Measurements from ENCODE around the gene FES. TPM values are rescaled to one million over a fixed set of nuclear protein-coding genes. Genes with fewer than 3 reads are reported as not detected.
A peak's percentile ranks its signal among the peaks of the same experiment; 100 is the strongest.

FES gene
- total and polyA plus RNA-seq, 10 of the 15 experiments (the other 5 are each of a cell fraction or from before 2014, with no cell fraction given), result 0.07 to 23.9 (median 9.9) TPM

GRCh38 chr15:90901175-90902039 is 17.1 kb downstream of the FES start:
- in situ Hi-C loops (cut with MboI), result no loop called here

More at GRCh38 chr15:90901175-90902039, 17.1 kb downstream of the FES start:
- Histone ChIP-seq H3K9me3 (replicated peaks; ENCODE audit: control insufficient read depth, insufficient read depth, low read length) (no peaks in the 10 kb centered on the region), H3K36me3 (ENCODE audit: control insufficient read depth in 2 of 2, insufficient read depth in 2 of 2, low read length in 1 of 2) (peaks cover 9 to 15% of the 10 kb centered on the region in 2 experiments; a peak in 3 of 4 replicates), H3K9ac (ENCODE audit: control insufficient read depth, insufficient read depth, low read length) (peak overlapping the region; percentile 54), H3K4me2 (ENCODE audit: control insufficient read depth, insufficient read depth) (peak overlapping the region; percentile 46), H3K4me1 (ENCODE audit: control insufficient read depth, insufficient read depth, low read length) (peaks cover 29% of the 10 kb centered on the region), H2AFZ (ENCODE audit: control insufficient read depth, low read depth, low read length) (peak overlapping the region; percentile 54), H3K27ac (ENCODE audit: control insufficient read depth, insufficient read depth) (peak overlapping the region; percentile 62), H3K27me3 (replicated peaks in 1 of 2; ENCODE audit: control insufficient read depth in 2 of 2, insufficient read depth in 2 of 2, low read length in 1 of 2) (no peaks in the 10 kb centered on the region), H3K4me3 (peak overlapping the region; percentile 67), H4K20me1 (ENCODE audit: control insufficient read depth, insufficient read depth) (no peaks in the 10 kb centered on the region; the same call in 1 of the 2 replicates), H3K79me2 (ENCODE audit: control insufficient read depth, insufficient read depth, low read length) (peaks cover 18% of the 10 kb centered on the region)
- ATAC-seq, result 0 out of 3 replicates have a peak, but pooled peaks have one; percentile 5
- POLR2A ChIA-PET, result interaction anchor here (0.6 to 7.6 kb wide), 6 partner anchors 23 to 245 kb away, joined by 3 to 113 read pairs (median 4); partner anchors contain the start of genes HDDC3 and UNC45A
- DNase-seq (ENCODE audit: low read depth, low spot score), result no peak
- 24% methylated on average over 14 of the region's 14 CpGs for WGBS (ENCODE audit: insufficient coverage, insufficient replicate concordance, low lambda C conversion rate, missing lambda C conversion rate)
- RAD21 ChIA-PET (ENCODE audit: unreplicated experiment), result interaction anchor here (1.1 to 9.2 kb wide), 4 partner anchors 15 to 53 kb away, joined by 3 to 193 read pairs (median 20); partner anchors contain the start of genes HDDC3, RCCD1 and UNC45A
- TSS peak; percentile 77 for BruUV-seq (replicated peaks)
- no peak for FAIRE-seq
- CTCF ChIA-PET, result interaction anchor here (0.7 to 15.1 kb wide), 8 partner anchors 13 to 365 kb away, joined by 3 to 480 read pairs (median 4); partner anchors contain the start of genes HDDC3 and UNC45A
- SMC1A ChIA-PET (ENCODE audit: uncharacterized antibody, unreplicated experiment), result interaction anchor here (0.6 to 12.3 kb wide), 7 partner anchors 24 to 186 kb away, joined by 3 to 225 read pairs (median 3); partner anchors contain the start of genes HDDC3 and UNC45A
- TF ChIP-seq PKNOX1 (IDR thresholded peaks at IDR 0.05), result no peak
- TF ChIP-seq KDM1A (IDR thresholded peaks at IDR 0.05; ENCODE audit: borderline replicate concordance), result no peak
- no peak for TF ChIP-seq HSF1 (IDR thresholded peaks at IDR 0.05; ENCODE audit: low read depth, low read length)
- TF ChIP-seq MLLT1 (IDR thresholded peaks at IDR 0.05), result peak; percentile 74; the same call in 1 of the 2 replicates
- no peak for TF ChIP-seq IRF3 (IDR thresholded peaks at IDR 0.05)
- TF ChIP-seq FOS (IDR thresholded peaks at IDR 0.05; ENCODE audit: borderline replicate concordance, extremely low read depth, insufficient read length), result no peak
- no peak for TF ChIP-seq BCLAF1 (IDR thresholded peaks at IDR 0.05)
- TF ChIP-seq MXI1 (IDR thresholded peaks at IDR 0.05; ENCODE audit: low read depth, low read length), result 0 out of 2 replicates have a peak, but pooled peaks have one; percentile 3
- TF ChIP-seq ELK1 (IDR thresholded peaks at IDR 0.05; ENCODE audit: low read depth, low read length), result no peak
- intact Hi-C loops (cut with micrococcal nuclease; ENCODE audit: unreplicated experiment), result loop anchor here (1.0 to 2.0 kb wide), 2 partner anchors 21 to 33 kb away; no protein-coding TSS in a partner anchor

All from GM12878 (cell line).